HepG2 (cell line): ENCODE measurements around the gene CCDC57. TPM values are rescaled to one million over a fixed set of nuclear protein-coding genes. Genes with fewer than 3 reads are reported as not detected.

Experiments
- ATAC-seq: fragments of 200-7000 bp; cut with Tn5 transposase; 3 replicates; pipeline ENCODE4 v1.9.1; 2020; ENCODE audit warnings: mild to moderate bottlenecking, moderate library complexity
- BruUV-seq: library from RNA; stranded (reverse); fragments of 400-500 nt; replicated peaks from 2 replicates; lab custom pipeline; 2021; lab: Mats Ljungman, UMichigan
- CTCF ChIA-PET: fragments of 300-600 bp; formaldehyde crosslinking; extraction: SDS; loops from one replicate; lab custom pipeline; 2021; ENCODE audit warnings: low total read pairs, inconsistent platforms, low intra/inter-chr PET ratio; lab: Yijun Ruan, JAX
- POLR2A ChIA-PET: fragments of 350-600 bp; sonication (Branson Sonifier 250); formaldehyde crosslinking; loops from one replicate; lab custom pipeline; 2020; ENCODE audit warnings: antibody characterized with exemption, inconsistent platforms; lab: Yijun Ruan, JAX
- DNase-seq: peaks from one replicate; pipeline ENCODE4 v3.0.0-alpha.2; 2015; ENCODE audit warnings: low spot score
- FAIRE-seq: peaks from 3 replicates; lab custom pipeline; 2011; peaks lifted over from hg19 to GRCh38; lab: Jason Lieb, UNC
- H2AFZ ChIP-seq: one replicate; pipeline ENCODE4 v1.6.1; 2011; ENCODE audit warnings: low read length, inconsistent platforms
- H3K27ac ChIP-seq: fragments of 300-600 bp; 3 replicates; pipeline ENCODE4 v1.8.0; 2011; ENCODE audit warnings: mixed run types, mild to moderate bottlenecking, mixed read lengths, low read length, inconsistent platforms; ENCODE audit not compliant: insufficient read depth; ENCODE audit errors: extremely low read length
- H3K27me3 ChIP-seq, 2 experiments: fragments of 200-600 bp in 1 of 2; 2 replicates in 1 of 2; 3 replicates in 1 of 2; pipeline versions ENCODE4 v1.6.0 to v1.8.0; 2011; ENCODE audit warnings: low read length in 2 of 2, mild to moderate bottlenecking in 2 of 2, moderate library complexity in 2 of 2, inconsistent platforms in 1 of 2; ENCODE audit not compliant: insufficient read depth in 2 of 2, control insufficient read depth in 1 of 2
- H3K36me3 ChIP-seq, 2 experiments: fragments of 200-600 bp in 1 of 2; replicated peaks in 1 of 2; 2 replicates in 1 of 2; 3 replicates in 1 of 2; pipeline versions ENCODE4 v1.5.1 to v1.8.0; 2011; ENCODE audit warnings: low read length in 2 of 2, inconsistent platforms in 1 of 2; ENCODE audit not compliant: insufficient read depth in 2 of 2, control insufficient read depth in 1 of 2
- H3K4me1 ChIP-seq: 2 replicates; pipeline ENCODE4 v1.5.1; 2012; ENCODE audit warnings: low read length, inconsistent platforms; ENCODE audit not compliant: insufficient read depth
- H3K4me2 ChIP-seq: 2 replicates; pipeline ENCODE4 v1.6.0; 2011; ENCODE audit warnings: low read depth, low read length, inconsistent platforms
- H3K4me3 ChIP-seq, 3 experiments: fragments of 200-600 bp in 1 of 3; sonication (generic), shearing (Covaris generic) in 1 of 3; replicated peaks in 1 of 3; 2 replicates each; pipeline ENCODE4 v1.5.1; 2011 to 2016; ENCODE audit warnings: low read length in 3 of 3, inconsistent platforms in 2 of 3, low read depth in 2 of 3, mild to moderate bottlenecking in 2 of 3, control low read depth in 1 of 3, mixed read lengths in 1 of 3; ENCODE audit not compliant: insufficient read depth in 1 of 3
- H3K79me2 ChIP-seq: one replicate; pipeline ENCODE4 v1.6.1; 2011; ENCODE audit warnings: low read length, inconsistent platforms; ENCODE audit not compliant: insufficient read depth
- H3K9ac ChIP-seq: 2 replicates; pipeline ENCODE4 v1.6.0; 2011; ENCODE audit warnings: mild to moderate bottlenecking, low read depth, low read length, inconsistent platforms; ENCODE audit not compliant: insufficient read depth
- H3K9me3 ChIP-seq: 2 replicates; pipeline ENCODE4 v1.5.1; 2012; ENCODE audit warnings: mild to moderate bottlenecking, low read length
- H4K20me1 ChIP-seq: 2 replicates; pipeline ENCODE4 v1.6.0; 2011; ENCODE audit warnings: inconsistent platforms, mild to moderate bottlenecking, low read length, moderate library complexity; ENCODE audit not compliant: insufficient read depth
- GATAD2A ChIP-seq: IDR thresholded peaks from 2 replicates; pipeline ENCODE4 v1.6.1; 2016
- KDM6A ChIP-seq: IDR thresholded peaks from 2 replicates; pipeline ENCODE4 v1.6.1; 2016; ENCODE audit warnings: low read depth
- MTF1 ChIP-seq: sonication (generic); formaldehyde crosslinking; IDR thresholded peaks from 2 replicates; pipeline ENCODE4 v1.5.0; 2020; ENCODE audit warnings: missing genetic modification reagents
- SNAI1 ChIP-seq: sonication (generic); formaldehyde crosslinking; IDR thresholded peaks from 2 replicates; pipeline ENCODE4 v1.5.0; 2020; ENCODE audit warnings: mild to moderate bottlenecking, missing genetic modification reagents, borderline replicate concordance
- ZNF3 ChIP-seq: IDR thresholded peaks from 2 replicates; pipeline ENCODE4 v1.7.0; 2017; ENCODE audit warnings: inconsistent platforms
- ZNF367 ChIP-seq: sonication (generic); formaldehyde crosslinking; IDR thresholded peaks from 2 replicates; pipeline ENCODE4 v1.4.0; 2020; ENCODE audit warnings: missing genetic modification reagents, borderline replicate concordance
- WGBS: methylation state at CpG from one replicate; pipeline ENCODE4 v1.1.6; 2017; ENCODE audit warnings: low lambda C conversion rate; 5-methylcytosine and 5-hydroxymethylcytosine counted together
- in situ Hi-C: cut with HindIII; loops from 2 replicates; pipeline ENCODE4 v1.10.0; 2017; ENCODE audit warnings: low pct_unique_long_range_greater_than_20kb; ENCODE audit not compliant: extremely low pct_ligation_motif_present
- intact Hi-C: fragments of 100-400 bp; cut with micrococcal nuclease; formaldehyde crosslinking; loops from one replicate; pipeline ENCODE4 v1.10.0; 2022; ENCODE audit not compliant: unreplicated experiment
- polyA plus RNA-seq, 8 experiments: library from polyadenylated mRNA; depleted of rRNA in 3 of 8; stranded (reverse) in 7 of 8; unstranded in 1 of 8; fragments of >200 nt; fragmentation: Illumina TruSeq in 4 of 8; extraction: Trizol in 4 of 8; gene quantifications; 2 replicates each; pipeline versions ENCODE4 v1.2.1 to v1.2.3, GENCODE V29; 2011 to 2016; ENCODE audit warnings: low read depth in 4 of 8, missing spikeins in 1 of 8, mixed read lengths in 1 of 8; ENCODE audit not compliant: insufficient read depth in 1 of 8
- total RNA-seq, 5 experiments: library from RNA; depleted of rRNA; stranded (reverse); fragments of >200 nt; fragmentation: Illumina TruSeq; extraction: Trizol; gene quantifications; 2 replicates each; pipeline ENCODE4 v1.2.3, GENCODE V29; 2016; ENCODE audit warnings: low read depth in 1 of 5
- TF ChIP-seq, protein P1 (sequence below), 2 experiments: IDR thresholded peaks; 2 replicates each; pipeline ENCODE4 v1.6.1; 2011 to 2012; ENCODE audit warnings: low read length in 2 of 2, borderline replicate concordance in 1 of 2, low read depth in 1 of 2, mild to moderate bottlenecking in 1 of 2, moderate library complexity in 1 of 2
- TF ChIP-seq, protein P2 (sequence below): sonication (generic); formaldehyde crosslinking; IDR thresholded peaks from 2 replicates; pipeline ENCODE4 v1.4.0; 2020; ENCODE audit warnings: mild to moderate bottlenecking, missing genetic modification reagents

The CCDC57 gene
- total and polyA plus RNA-seq, 2 of the 13 experiments (the other 11 are each of a cell fraction or from before 2014, with no cell fraction given) = 59.3 to 59.9 TPM

DNA sequence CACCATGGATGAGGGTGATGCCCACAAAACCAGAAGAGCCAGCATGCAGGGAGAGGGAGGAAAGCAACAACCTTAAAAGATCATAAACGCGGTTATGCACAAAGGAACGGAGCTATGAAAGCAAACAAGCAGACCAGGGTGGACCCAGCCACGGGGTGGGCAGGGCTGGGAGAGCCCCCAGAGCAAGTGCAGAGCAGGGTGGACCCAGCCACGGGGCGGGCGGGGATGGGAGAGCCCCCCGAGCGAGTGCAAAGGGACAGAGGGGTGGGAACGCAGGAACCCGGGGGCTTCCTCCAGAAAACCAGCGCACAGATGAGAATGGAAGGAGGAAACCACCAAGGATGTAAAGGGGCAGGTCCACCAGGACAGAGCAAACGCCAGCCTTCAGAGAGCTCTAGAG is 33.2 kb downstream of the CCDC57 start:
- Histone ChIP-seq H3K4me2 (no peak overlapping the region), H3K79me2 (no peaks in the 10 kb centered on the region), H4K20me1 (no peaks in the 10 kb centered on the region), H3K9ac (no peak overlapping the region), H3K4me1 (peaks cover 13% of the 10 kb centered on the region), H3K4me3 (no peak overlapping the region), H3K27me3 (no peaks in the 10 kb centered on the region), H3K27ac (no peak overlapping the region), H3K36me3 (peaks cover 4 to 16% of the 10 kb centered on the region in 2 experiments; a peak in 3 of 5 replicates), H3K9me3 (no peaks in the 10 kb centered on the region), H2AFZ (no peak overlapping the region)
- in situ Hi-C loops = no loop called here
- TF ChIP-seq, protein P1, sequence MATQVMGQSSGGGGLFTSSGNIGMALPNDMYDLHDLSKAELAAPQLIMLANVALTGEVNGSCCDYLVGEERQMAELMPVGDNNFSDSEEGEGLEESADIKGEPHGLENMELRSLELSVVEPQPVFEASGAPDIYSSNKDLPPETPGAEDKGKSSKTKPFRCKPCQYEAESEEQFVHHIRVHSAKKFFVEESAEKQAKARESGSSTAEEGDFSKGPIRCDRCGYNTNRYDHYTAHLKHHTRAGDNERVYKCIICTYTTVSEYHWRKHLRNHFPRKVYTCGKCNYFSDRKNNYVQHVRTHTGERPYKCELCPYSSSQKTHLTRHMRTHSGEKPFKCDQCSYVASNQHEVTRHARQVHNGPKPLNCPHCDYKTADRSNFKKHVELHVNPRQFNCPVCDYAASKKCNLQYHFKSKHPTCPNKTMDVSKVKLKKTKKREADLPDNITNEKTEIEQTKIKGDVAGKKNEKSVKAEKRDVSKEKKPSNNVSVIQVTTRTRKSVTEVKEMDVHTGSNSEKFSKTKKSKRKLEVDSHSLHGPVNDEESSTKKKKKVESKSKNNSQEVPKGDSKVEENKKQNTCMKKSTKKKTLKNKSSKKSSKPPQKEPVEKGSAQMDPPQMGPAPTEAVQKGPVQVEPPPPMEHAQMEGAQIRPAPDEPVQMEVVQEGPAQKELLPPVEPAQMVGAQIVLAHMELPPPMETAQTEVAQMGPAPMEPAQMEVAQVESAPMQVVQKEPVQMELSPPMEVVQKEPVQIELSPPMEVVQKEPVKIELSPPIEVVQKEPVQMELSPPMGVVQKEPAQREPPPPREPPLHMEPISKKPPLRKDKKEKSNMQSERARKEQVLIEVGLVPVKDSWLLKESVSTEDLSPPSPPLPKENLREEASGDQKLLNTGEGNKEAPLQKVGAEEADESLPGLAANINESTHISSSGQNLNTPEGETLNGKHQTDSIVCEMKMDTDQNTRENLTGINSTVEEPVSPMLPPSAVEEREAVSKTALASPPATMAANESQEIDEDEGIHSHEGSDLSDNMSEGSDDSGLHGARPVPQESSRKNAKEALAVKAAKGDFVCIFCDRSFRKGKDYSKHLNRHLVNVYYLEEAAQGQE (IDR thresholded peaks at IDR 0.05; ENCODE audit: borderline replicate concordance in 1 of 2, low read depth in 1 of 2, low read length in 2 of 2) = no peak
- TF ChIP-seq ZNF3 (CRISPR knock-in tag) (no peak), GATAD2A (CRISPR knock-in tag) (no peak), MTF1 (CRISPR knock-in tag) (no peak), ZNF367 (CRISPR knock-in tag) (no peak), SNAI1 (CRISPR knock-in tag) (no peak), KDM6A (CRISPR knock-in tag) (no peak)
- TF ChIP-seq, protein P2, sequence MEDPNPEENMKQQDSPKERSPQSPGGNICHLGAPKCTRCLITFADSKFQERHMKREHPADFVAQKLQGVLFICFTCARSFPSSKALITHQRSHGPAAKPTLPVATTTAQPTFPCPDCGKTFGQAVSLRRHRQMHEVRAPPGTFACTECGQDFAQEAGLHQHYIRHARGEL (CRISPR knock-in tag) = no peak
- intact Hi-C loops = no loop called here
- ChIA-PET CTCF (no interaction called here), POLR2A (interaction anchor here (0.7 kb wide), 1 partner anchor 12 kb away, joined by 3 read pairs; no protein-coding TSS in a partner anchor)
- no TSS peak for BruUV-seq
- no peak for FAIRE-seq
- 92% methylated on average over 13 of the region's 13 CpGs for WGBS
- no peak for ATAC-seq
- no peak for DNase-seq
